ENCODE measurements around the gene SDHA.
"Not testable (repeated sequence)": the region's sequence is repeated elsewhere in the genome, so short reads cannot be mapped to it uniquely, and the experiment has no call there.

The SDHA gene

DNA sequence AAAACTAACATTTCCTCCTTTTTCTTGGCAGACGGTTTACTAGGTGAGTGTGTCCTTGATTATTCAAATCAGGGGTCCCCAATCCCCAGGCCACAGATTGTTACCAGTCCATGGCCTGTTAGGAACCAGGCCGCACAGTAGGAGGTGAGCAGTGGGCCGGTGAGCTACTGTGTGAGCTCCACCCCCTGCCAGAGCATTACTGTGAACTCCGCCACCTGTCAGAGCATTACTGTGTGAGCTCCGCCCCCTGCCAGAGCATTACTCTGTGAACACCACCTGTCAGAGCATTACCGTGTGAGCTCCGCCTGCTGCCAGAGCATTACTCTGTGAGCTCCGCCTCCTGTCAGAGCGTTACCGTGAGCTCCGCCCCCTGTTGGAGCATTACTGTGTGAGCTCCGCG, 39.0 kb downstream of the SDHA start:
- DNase-seq (ENCODE audit: low read depth): no peak

DNA sequence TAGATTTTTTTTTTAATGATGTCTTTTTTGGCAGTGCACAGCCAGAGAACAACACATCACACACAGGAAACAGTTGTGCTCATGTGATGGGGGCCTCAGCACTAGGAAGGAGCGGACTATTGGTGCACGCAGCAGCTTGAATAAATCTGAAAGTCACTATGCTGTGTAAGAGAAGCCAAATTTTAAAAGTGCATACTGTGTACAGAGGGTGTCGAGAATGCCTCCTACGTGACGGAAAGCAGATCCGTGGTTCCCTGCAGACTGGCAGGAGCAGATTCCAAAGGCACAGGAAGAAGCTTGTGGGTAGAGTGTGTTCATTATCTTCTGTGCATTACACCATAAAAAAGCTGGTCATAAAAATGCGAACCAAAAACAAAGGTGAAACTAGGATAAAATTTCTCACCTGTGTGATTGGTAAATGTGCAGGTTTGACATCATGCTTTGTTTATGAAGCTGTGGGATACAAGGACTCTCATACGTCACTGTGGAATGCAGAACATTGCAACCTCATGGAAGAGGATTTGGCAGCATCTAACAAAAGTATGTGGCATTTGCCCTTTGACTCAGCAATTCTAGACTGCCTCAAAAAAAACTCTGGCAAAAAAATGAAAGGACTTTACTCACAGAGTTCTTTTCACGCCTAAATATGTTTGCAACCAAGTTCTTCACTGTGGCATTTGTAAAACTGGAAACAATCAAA, 45.3 kb downstream of the SDHA start:
- not testable (repeated sequence) for DNase-seq (ENCODE audit: low read depth)

DNA sequence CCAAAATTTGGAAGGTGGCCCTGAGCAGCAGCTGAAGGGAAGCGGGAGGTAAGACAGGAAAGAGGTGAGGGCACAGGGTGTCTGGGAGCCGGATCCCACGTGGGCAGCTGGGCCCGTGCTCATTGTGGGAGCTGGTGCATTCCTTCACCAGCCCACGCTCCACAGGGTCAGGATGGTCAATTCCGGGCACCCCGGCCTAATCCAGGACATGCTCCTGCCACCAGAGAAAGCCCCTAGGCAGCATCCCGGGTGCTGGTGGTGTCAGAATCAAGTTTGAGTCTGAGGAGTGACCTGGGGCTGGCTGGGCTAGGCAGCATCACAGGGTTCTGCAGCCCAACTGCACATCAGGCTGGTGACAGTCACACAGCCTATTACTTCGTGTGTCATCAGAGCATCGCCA, 46.2 kb downstream of the SDHA start:
- no peak for DNase-seq (ENCODE audit: low read depth)

DNA sequence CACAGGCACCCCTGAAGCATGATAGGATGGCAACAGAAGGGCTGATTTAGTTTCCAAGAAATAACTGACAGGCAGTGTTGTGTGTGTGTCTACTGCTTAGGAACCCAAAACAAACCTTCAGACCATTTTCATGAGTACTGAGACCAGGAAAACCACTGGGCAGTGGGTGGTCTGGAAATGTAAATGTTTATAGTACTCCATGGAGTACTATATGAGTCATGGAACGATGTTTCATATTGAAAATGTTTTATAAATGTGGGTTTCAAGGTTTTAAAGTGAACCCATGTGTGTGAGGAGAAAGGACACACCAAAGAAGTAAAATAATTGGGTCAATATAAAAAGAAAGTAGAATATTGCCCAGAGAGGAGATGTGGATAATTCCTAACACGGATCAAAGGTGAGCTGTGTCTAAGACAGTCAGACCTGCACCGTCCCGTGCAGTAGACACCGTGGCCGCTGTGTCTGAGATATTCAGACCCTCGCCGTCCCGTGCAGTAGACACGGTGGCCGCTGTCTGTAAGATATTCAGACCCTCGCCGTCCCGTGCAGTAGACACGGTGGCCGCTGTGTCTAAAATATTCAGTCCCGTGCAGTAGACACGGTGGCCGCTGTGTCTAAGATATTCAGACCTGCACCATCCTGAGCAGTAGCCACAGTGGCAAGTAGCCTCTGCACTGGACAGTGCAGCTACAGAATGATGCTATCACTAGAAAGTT, 48.3 kb downstream of the SDHA start:
- DNase-seq (ENCODE audit: low read depth): not testable (repeated sequence)

DNA sequence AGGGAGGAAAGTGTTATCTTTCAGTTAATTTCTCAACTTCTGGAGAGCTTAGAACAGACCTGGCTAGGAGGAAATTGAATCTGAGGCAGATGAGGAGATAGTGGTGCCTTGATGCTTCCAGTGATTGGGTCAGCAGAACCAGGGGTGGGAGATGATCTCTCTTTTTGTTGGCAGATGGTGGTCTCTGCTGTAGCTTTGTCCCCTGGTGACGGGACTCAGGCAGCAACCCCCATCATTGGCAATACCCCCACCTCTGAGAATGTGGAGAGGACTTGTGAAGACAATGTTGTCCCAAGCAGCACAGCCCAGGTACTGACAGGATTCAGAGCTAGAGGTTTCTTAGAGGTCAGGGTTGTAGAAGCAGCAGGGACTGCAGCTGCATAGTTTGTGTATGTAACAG, 49.6 kb downstream of the SDHA start:
- DNase-seq (ENCODE audit: low read depth): no peak

DNA sequence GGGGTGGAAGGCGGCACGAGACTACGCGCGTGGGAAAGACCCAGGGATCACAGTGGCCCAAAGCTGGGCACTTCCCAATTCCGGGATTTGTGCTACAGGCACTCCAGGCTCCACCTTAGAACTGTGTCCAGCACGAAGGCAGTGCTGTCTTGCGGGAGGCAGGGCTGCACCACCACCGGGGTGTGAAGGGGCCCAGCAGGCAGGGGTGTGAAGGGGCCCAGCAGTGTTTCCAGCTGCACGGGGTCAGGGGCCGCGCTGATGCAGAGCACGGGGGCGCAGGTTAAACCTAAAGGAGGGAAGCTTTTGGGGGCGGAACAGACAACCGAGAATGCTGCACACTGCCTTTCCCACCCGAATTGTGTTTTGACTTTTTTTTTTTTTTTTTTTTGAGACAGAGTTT, 52.2 kb downstream of the SDHA start:
- no peak for DNase-seq (ENCODE audit: low read depth)

DNA sequence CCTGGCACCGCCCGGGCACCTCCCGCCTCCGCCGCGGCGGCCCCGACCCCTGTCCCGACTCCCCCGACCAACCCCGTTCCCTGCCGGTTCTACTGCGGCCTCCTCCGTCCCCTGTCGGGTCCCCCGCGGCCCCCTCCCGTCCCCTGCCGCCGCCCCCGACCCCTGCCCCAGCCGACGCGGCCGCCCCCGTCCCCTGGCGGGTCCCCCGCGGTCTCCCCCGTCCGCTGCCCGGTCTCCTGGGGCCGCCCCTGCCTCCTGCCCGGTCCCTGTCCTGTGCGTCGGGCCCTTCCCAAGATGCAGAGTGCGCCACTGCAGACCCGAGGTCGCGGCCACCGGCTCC, 53.7 kb downstream of the SDHA start:
- DNase-seq (ENCODE audit: low read depth): not testable (repeated sequence)

DNA sequence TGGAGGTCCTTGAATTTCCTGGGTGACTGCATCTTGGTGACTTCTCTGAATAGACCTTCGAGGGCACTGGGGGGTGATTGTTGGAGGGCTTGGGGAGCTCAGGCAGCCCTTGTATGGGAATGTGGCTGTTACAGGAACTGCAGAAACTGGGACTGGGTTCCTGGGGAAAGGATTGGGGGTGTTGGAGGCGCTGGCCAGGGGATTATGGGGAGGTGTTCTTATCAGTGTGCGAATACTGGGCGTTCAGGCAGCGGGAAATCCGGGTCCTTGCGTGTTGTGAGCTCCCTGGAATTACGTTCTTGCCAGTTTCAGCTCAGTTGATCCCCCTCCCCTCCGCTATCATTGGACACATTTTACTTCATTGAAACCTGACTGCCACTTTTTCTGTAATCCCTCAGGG, 55.0 kb downstream of the SDHA start:
- DNase-seq (ENCODE audit: low read depth): not testable (repeated sequence)

DNA sequence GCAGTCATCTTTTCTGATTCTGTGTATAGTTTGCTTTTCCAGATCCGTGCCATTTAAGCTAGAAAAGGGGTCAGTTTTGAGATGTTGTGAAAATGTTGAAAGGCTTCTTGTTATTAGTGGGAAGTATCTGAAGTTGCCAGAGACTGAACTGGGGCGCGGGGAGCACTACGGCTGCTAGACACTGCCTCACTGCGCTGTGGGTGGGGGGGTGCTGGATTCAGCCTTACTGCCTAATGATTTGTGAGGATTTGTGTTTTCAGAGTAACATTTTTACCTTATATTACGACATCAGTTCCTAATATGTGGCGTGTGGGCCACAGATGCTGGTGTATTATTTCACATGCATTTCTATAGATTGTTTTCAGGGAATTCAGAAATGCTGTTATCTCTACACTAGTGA, 55.4 kb downstream of the SDHA start:
- not testable (repeated sequence) for DNase-seq (ENCODE audit: low read depth)

DNA sequence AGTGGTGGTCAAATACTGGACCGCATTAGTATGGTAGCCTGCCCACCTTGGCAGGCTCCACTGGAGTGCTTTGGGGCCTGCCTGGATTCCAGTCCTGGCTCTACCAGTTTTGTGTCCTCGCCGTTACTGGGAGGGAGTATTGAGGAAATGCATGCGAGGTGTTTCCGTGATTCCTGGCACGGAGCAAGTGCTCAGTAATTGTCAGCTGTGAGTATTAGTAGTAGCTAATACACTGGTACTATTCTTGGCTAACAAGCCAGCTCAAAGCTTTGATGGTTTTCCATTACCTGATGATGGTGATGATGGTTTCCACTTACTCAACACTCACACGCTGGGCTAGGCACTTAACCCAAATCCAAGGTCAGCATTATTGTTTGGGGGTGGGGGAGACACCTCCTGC, 56.2 kb downstream of the SDHA start:
- not testable (repeated sequence) for DNase-seq (ENCODE audit: low read depth)

DNA sequence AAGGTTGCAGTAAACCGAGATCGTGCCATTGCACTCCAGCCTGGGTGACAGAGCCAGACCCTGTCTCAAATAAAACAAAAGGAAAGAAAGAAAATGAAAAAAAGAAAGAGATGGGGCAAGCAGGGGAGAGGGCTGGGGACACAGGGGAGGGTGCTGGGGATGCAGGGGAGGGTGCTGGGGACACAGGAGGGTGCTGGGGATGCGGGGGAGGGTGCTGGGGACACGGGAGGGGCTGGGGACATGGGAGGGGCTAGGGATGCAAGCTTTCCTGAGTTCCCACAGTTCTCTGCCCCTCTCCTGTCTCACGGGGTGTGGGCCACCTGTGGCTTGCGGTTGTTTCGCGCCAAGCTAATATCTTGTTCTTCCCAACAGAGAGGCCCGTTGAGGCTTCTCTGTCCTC, 60.5 kb downstream of the SDHA start:
- DNase-seq (ENCODE audit: low read depth): no peak

DNA sequence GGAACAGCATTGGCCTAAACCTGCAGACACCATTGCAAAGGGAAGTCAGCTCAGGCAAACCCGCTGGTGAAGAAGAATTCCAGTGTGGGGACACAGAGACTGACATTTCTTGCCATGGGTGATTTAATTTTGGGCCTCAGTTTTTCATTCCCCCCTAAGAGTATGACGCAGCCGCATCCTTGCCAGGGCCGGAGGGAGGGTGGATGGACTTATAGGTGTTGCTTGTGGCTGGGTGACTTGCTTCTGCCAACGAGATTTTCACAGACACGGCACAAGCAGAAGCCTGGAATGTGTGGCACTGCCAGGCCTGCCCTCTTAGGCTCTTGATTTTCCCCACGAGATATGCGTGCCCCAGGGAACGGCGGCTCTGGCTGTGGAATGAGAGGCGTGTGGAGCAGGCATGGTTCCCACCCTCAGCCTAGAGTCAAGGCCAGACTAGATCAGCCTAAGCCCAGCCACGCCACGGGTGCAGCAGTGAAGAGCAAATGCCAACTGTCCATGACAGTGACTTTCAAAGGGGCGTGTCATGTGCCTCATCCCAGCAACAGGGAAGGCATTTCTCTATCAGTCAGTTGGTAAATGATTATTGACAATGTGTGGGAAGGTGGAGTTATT, 61.0 kb downstream of the SDHA start:
- not testable (repeated sequence) for DNase-seq (ENCODE audit: low read depth)

DNA sequence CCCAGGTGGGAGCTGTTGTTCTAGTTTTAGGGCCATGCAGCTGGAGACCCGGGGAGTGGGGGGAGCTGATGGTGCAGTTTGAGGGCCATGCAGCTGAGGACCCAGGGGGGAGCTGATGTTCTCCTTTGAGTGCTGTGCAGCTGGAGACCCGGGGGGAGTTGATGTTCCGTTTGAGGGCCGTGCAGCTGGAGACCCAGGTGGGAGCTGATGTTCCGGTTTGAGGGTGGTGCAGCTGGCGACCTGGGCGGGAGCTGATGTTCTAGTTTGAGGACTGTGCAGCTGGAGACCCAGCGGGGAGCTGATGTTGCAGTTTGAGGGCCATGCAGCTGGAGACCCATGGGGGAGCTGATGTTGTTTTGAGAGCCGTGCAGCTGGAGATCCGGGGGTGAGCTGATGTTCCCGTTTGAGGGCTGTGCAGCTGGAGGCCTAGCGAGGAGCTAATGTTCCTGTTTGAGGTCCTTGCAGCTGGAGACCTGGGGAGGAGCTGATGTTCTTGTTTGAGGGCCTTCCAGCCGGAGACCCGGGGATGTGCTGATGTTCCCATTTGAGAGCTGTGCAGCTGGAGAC, 68.0 kb downstream of the SDHA start:
- DNase-seq (ENCODE audit: low read depth): no peak

DNA sequence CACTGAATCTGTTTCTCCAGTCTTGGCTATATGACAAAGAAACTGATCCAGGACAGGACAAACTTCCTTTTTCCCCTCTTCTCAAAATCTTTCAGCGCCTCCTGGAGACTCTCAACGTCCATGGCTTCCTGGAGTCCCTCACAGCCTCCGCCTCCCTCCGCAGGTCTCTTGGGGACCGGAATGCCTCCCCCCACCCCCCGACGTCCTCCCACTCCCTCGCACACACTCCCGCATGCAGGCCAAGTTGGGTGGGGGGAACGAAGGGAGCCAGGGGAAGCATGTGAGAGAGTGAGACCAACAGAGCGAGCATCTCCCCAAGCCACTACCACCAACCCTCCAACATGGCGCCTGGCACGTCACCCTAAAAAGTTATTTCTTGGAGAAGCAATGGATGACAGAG, 72.1 kb downstream of the SDHA start:
- DNase-seq (ENCODE audit: low read depth): not testable (repeated sequence)

DNA sequence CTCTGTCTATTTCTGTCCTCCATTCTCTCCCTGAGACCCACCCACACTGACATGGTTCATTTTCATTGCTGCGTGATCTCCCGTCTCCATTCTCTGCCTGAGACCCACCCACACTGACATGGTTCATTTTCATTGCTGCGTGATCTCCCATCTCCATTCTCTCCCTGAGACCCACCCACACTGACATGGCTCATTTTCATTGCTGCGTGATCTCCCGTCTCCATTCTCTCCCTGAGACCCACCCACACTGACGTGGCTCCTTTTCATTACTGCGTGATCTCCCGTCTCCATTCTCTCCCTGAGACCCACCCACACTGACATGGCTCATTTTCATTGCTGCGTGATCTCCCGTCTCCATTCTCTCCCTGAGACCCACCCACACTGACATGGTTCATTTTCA, 73.2 kb downstream of the SDHA start:
- not testable (repeated sequence) for DNase-seq (ENCODE audit: low read depth)

DNA sequence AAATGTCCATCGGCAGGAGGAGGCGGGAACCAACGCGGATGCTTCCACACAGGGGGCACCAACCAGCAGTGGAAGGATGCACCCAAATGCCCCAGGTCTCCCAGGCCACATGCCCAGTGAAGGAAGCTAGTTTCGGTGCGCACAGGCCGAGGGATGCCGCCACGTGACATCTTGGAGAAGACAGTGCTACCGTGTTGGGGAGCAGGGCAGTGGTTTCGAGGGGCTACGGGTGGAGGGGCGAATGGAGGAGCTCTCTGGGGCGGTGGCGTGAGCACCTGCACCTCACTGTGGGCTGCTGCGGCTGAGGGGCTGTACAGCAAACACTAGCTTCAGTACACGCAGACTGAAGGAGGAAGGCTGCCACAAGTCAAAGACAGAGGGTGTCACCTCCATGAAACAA, 76.7 kb downstream of the SDHA start:
- not testable (repeated sequence) for DNase-seq (ENCODE audit: low read depth)

DNA sequence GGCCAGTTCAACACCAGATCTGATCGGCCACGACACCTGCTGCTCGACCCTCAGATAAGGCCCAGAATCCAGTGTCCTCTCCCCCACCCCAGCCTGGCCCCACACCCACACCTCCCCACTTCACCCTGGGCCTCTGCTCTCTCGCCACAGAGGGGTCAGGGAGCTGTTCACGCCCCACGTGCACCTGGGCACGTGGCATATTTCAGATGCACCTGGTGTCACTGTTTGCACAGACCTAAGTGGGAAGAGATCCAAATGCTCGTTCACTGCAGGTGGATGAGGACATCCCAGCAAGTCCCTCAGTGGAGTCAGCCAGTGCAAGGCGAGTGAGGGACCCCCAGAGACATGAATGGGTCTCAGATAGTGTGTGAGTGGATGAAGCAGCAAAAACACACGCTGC, 78.1 kb downstream of the SDHA start:
- not testable (repeated sequence) for DNase-seq (ENCODE audit: low read depth)

DNA sequence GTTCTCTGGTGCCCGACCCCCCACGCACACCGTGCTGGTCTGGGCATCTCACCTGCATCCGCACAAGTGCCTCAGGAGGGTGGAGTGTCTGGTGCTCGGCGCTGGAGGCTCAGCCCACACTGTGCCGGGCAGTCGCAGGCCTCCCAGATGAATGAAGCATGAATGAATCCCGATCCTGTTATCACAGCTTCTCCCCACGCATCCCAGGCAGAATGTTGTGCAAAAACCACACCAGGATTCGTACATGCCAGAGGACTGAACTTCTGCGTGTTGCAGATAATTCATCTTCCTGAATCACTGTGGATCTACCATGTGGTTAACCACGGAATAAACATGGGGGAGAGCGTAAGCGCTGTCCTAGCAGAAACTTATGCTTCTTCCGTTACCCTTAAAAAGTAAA, 78.8 kb downstream of the SDHA start:
- DNase-seq (ENCODE audit: low read depth): not testable (repeated sequence)

DNA sequence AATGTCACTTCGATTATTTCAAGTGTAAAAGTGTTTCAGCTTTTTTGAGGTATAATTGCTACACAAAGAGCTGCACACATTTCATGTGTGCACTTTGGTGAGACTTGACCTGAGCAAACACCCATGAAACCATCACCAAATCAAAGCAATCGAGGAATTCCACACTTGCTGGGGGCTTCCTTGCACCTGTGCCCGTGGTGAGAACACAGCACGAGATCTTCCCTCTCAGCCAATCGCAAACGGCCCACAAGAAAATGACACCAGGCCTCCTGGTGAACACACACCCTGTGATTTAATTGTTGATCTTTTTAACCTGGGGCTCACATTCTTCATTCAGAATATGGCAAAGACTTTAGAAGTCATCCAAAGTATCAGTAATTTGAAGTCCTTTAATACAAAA, 79.3 kb downstream of the SDHA start:
- DNase-seq (ENCODE audit: low read depth): not testable (repeated sequence)

DNA sequence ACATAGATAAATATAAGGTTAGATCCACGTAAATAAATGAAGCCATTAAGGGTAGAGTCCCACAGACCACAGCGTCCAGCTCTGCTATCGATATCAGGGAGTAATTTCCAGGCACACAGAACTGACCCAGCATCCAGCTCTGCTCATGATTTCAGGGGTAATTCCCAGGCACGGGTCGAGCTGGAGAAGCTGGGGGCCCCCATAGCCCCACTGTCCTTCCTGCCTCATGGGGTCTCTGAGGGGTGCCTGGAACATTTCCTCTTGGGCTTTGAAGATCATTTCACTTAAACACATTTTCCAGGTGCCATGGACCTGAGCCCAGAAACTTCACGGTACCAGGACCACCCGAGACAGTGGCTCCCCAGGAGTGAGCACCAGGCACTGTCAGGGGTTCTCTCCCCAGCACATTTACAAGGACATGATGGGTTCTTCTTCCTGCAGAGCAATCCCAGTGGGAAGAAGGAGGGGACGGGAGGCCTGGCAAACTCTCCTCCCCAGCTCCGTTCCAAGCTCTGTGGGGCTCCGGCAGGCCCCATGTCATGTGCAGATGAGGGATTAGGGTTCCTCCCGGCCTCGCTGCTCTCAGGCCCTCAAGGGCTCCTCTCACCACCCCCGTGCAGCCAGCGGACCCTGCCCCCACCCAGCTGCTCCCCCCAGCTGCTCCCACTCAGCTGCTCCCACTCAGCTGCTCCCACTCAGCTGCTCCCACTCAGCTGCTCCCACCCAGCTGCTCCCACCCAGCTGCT, 80.0 kb downstream of the SDHA start:
- DNase-seq (ENCODE audit: low read depth): not testable (repeated sequence)

DNA sequence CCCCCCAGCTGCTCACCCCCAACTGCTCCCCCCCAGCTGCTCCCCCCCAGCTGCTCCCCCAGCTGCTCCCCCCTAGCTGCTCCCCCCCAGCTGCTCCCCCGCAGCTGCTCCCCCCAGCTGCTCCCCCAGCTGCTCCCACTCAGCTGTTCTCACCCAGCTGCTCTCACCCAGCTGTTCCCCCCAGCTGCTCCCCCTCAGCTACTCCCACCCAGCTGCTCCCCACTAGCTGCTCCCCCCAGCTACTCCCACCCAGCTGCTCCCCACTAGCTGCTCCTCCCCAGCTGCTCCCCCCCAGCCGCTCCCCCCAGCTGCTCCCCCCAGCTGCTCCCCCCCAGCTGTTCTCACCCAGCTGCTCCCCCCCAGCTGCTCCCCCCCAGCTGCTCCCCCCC, 80.6 kb downstream of the SDHA start:
- no peak for DNase-seq (ENCODE audit: low read depth)

DNA sequence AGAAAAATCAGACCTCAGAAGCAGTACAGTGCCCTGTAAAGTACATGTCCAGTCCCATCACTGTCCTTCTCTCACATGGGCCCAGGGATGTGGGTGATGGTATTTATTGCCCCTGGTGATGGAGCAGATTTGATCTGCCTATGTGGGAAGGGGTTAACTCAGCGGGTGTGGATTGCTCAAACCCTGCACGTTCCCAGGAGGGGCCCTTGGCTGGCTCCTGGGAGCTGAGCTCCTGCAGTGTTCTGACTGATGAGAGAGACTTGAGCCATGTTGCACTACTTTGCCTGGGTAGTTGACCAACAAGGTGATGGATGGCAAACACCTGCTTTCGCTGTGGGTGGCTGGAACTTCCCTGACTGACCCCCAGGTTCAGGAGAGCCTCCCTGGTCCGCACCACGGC, 81.8 kb downstream of the SDHA start:
- not testable (repeated sequence) for DNase-seq (ENCODE audit: low read depth)

Data from activated T-cell treated with anti-CD3 and anti-CD28 coated beads for 48 hours (primary cell).